Measurements from ENCODE around the gene NOTCH4.

GRCh38 chr6:32214126-32214525 is 9.7 kb downstream of the NOTCH4 start:
- TF ChIP-seq CTCF (IDR thresholded peaks at IDR 0.05; ENCODE audit: extremely low read depth in 1 of 2, insufficient read depth in 1 of 2, low read depth in 1 of 2, low read length in 2 of 2) (no peak), POLR2A (IDR thresholded peaks at IDR 0.05; ENCODE audit: low read depth, low read length) (no peak)

Measured in endothelial cell of umbilical vein (primary cell).